HG02588 (cell line): ENCODE measurements around the gene BDKRB2.

Source experiments
- ATAC-seq: cut with Tn5 transposase; IDR thresholded peaks from one replicate; pipeline ENCODE4 v1.9.1; 2021; ENCODE audit warnings: mild to moderate bottlenecking, moderate library complexity; ENCODE audit not compliant: unreplicated experiment

The BDKRB2 gene

DNA sequence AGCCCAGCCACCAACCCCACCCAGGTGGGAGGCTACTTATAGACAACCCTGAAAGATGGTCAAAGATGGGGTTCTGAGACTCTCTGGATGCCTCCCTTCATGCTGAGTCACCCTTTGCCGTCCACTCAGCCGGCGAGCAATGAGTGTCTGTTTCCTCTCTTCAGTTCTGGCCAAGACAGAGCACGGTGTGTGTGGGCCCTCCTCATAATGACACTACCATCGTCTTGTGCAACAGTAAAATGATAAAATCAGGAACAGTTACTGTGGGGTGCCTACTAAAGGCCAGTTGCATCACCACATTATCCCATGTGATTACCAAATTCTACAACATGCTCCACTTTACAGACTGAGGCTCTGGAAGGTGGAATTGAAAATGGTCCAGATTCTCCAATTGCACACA lies 44.4 kb downstream of the BDKRB2 start:
- no peak for ATAC-seq

DNA sequence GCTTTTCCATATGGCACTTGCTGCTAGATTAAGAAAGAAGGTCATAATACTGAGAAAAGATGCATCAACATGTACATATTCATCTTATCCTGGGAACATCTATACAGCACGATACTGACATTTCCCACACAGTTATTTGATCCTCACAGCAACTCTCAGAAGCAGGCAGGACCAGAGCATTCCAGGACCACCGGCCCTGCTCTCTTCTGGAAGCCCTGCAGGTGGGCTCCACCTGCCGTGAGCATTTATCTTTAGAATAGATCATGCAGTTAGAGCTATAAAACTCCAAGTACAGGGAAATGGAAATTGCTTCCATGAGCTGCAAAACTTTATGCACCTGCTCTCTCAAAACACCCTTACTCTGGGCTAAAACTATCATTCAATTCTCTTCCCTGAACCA lies 45.8 kb downstream of the BDKRB2 start:
- no peak for ATAC-seq

DNA sequence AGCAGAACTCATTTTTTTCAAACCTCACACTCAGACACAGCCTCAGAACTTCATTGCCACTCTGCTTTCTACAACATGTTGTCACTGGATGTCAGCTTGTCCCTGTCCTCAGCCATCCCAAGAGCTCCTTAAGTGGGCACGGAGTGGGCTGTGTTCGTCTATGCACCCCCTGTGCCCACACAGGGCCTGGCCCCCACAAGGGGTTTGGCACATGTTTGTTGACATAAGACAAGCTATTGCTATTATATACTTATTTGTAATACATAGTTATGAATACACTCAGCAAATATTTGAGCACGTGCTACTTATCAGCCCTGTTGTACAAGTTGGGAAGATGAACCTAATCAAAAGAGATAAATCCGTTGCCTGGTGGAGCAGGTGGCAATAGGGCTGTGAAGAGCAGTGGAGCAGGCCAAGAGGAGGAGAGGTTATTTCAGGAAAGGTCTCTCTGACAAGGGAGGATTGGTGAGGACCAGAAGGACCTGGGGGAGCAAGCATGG lies 47.1 kb downstream of the BDKRB2 start:
- no peak for ATAC-seq

DNA sequence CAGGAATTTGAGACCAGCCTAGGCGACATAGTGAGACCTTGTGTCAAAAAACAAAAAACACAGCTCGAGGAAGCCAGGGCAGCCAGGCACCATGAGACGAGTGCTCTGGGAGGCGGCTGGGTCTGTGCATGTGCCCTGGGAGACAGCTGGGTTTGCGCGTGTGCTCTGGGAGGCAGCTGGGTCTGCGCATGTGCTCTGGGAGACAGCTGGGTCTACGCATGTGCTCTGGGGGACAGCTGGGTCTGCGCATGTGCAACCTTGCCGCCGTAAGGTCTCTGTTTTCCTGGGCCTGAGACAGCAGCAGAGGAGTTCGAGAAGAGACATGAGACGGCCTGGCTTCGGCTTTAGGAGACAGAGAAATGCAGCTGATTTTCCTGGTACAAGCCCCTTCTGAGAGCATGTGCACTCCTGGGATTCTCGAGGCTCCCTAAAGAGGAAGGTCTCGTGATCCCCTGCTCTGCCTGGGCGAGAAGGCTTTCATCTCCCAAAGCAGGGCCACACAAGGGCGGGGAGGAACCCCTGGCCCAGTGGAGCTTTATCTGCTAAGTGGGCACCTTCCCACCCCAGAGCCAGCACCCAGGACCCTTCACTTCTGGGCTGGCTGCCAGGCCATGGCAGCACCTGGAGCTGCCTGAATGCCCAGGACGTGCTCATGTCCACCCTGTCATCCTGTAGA lies 47.8 kb downstream of the BDKRB2 start:
- ATAC-seq, result no peak

DNA sequence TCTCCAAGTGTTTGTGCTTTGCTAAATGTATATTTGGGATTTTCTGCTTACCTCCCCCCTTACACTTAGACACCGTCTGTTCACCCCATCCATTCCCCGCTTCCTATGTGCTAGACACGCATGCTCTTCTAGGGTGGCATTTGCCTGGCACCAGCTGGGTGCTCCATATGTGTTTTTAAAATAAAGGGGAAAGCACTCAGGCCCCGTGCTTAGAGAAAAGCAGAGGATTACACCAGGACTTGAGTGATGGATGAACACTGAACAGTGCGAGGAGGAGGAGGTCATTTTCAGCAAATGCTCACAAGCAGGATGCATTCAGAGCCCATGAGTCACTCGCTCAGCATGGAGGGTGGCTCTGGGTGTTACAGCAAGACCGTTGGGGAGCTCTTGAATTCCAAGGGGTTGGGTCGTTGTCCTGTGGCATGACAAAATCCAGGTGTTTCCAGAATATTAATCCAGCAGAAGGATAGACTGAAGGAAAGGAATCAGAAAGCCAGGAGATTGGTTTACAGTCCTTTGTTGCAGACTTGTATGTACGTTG lies 48.4 kb downstream of the BDKRB2 start:
- ATAC-seq, result no peak

DNA sequence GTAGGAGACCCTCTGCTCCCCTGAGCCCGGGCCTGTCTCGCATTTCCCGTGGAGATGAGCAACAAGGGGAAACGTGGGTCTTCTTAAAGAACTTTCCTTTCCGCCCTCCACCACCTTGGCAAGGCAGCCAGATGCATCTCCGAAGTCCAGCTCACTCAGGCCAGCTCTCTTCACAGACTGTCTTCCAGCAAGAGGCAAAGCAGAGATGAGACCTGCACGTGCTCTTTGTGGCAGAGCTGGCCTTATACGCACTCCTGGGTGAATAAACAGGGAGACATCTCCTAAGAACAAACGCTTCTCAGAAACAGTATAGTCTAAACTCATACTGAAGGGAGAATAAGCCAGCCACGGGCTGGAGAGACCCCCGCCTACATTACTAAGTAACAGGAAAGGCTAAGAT lies 50.0 kb downstream of the BDKRB2 start:
- ATAC-seq, result no peak

DNA sequence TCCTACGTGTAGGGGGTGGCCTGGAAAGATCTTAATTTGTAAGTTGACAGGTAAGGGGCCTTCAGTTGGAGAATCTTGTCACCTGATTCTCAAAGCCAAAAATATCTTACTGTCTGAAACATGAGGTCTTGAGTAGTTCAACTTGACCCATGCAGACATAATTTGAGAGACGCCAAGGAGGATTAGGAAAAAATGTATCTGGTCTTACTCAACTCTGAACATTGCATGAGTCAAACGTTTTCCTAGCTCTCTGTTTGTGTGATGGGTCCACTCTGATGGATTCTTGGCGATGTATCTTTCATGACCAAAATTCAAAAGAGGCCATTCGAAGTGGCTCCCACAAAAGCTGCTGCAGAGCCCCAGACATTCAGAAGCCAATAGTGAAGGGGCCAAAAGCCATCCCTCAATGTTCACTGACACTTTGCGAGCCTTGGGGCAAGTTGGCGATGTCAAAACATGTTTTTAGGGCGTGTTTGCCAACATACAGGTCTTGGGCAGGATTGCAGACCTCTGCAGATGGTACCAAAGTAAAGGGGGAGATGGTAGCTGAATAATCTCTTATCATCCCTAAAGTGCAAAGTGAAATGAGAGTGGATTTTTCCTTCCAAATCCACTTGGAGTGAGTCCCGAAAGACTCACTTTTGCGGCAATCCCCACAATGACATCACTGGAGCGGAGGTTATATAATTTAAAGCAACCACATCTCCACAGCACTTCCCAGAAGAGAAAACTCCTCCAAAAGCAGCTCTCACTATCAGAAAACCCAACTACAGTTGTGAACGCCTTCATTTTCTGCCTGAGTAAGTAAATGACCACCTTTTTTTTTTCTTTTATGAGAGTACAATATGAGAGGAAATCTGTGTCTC lies 51.1 kb downstream of the BDKRB2 start, which contains the start of gene BDKRB1:
BDKRB1 (plus strand) TSS at position 710 of the 866 bp plus-strand sequence. CDS start 7,473 bp downstream, outside the sequence.
- no peak for ATAC-seq

DNA sequence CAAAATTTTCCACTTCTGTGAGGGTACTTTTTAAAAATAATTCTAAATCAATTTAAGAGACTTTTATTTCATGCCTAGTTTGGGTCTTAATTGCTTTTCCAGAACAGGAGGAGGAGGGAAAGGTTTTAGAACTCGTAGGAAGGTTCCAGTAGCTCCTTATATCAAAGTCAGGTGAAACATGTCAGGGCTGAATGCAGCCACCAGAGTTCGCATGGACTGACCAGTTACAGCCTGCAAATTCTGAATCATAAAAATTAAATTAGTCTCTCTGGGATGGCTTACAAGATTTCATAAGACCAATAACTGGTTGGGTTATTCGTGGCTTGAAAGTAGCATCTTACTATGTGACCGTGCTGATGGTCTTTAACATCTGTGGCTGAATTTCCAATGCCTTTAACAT lies 51.8 kb downstream of the BDKRB2 start:
- ATAC-seq, result no peak

DNA sequence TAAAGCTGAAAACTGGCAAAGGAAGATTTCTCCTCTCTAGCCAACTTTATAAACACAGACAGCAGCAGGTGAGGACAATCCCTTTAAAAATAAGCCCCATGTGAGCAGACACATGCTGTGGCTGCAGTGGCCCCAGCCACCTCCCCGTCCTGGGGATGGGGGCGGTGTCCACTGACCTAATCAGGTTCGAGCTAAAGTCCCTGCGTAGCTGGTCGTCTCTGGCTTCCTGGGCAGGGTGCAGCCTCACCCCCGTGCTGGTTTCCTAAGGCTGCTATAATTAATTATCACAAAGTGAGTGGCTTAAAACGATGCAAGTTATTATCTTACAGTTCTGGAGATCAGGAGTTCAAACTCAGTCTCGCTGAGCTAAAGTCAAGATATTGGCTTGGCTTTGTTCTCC lies 52.4 kb downstream of the BDKRB2 start:
- ATAC-seq, result no peak

DNA sequence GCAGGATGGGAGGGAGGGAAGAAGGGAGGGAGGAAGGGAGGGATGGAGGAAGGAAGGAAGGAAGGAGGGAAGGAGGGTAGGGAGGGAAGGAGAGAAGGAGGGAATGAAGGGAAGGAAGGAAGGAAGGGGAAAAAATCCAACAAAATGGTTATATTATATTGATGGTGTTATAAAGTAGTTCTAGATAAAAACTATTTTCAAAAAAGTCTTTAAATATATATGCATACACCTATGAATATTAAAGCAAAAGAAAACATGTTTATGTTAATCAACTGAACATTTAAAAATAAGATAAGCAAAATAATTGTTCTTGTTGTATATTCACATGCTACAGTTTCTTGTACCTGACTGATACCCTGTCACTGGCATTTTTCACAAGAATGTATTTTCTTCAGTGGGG lies 53.3 kb downstream of the BDKRB2 start:
- no peak for ATAC-seq

DNA sequence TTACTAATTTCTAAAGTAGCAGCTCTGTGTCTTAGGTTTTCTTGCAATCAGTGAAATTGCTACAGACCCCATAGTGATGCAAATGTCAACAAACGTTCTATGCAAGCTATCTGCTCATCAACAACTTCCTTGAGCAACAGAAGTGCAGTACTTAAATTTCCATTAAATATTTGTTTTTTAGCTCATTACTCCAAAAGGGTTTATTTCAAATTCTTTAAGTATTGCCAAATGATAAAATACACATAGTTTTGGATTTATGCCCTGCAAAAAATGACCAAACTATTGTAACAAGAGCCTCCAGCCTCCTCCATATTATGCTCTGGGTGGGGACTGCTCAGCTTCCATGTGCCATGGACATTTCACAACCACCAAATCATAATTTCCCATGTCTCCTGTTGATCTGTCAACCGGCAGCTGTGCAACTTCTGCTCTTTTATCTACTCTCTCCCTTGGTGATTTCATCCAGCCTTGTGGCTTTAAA lies 55.7 kb downstream of the BDKRB2 start:
- no peak for ATAC-seq

DNA sequence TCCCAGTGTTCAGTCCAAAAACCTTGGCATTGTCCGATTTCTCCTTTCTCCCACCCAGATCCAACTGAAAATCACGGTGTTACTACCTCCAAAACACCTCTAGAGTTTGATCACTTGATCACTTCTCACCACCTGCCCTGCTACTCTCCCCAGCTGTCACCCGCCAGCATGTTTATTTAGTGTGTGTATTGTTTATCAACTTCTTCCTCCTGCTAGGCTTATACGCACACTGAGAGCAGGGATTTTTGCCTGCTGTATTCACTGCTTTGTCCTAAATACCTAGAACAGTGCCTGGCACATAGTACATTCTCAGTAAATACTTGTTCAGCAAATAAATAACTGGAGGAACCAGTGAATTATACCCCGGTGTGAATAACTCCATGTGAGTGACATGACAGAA lies 56.4 kb downstream of the BDKRB2 start:
- no peak for ATAC-seq

DNA sequence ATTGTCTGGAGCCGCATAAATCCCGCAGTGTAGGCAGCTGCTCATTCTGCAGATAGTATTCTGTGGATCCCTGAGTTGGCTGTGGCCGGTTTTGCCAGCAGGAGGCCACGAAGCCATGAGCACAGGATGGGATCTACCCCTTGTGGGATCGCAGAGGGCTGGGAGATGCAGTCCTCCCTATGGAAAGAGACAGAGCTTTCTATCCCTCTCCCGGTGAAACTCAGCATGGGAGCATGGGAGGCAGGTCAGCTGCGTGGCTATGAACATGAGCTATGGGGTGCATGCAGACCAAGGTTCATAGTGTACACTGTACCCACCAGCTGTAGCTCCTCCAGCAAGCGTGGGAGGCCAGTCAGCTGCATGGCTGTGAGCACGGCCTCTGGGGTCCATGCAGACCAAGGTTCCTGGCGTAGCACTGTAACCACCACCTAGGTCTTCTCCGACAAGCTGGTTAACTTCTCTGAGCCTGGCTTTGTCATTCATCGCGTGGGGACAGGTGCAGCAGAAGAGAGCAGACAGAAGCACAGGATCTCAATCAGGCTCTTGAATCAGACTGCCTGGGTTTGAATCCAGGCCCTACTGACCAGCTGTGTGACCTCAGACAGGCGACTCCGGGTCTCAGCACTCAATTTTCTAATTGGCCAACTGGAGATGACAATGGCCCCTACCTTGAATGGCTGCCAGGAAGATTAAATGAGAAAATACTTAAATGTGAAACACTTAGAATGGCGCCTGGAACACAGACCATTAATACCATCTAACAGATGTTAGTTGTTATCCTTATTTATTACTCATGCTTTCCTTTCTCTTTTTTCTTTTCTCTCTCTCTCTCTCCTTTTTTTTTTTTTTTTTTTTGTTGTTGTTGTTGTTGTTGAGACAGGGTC lies 57.4 kb downstream of the BDKRB2 start:
- ATAC-seq, result no peak

DNA sequence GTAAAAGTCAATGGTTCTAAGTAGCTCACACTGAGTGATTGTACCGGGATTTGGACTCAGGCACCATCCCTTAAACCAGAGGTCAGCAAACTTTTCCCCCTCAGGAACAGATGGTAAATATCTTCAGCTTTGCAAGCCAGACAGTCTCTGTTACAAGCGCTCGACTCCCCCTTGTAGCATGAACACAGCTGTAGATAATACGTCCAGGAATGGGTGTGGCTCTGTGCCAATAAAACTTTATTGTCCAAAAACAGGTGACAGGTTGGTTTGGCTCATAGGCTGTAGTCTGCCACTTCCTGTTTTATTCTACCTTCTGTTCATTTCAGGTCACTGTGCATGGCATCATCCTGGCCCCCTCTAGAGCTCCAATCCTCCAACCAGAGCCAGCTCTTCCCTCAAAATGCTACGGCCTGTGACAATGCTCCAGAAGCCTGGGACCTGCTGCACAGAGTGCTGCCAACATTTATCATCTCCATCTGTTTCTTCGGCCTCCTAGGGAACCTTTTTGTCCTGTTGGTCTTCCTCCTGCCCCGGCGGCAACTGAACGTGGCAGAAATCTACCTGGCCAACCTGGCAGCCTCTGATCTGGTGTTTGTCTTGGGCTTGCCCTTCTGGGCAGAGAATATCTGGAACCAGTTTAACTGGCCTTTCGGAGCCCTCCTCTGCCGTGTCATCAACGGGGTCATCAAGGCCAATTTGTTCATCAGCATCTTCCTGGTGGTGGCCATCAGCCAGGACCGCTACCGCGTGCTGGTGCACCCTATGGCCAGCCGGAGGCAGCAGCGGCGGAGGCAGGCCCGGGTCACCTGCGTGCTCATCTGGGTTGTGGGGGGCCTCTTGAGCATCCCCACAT lies 58.9 kb downstream of the BDKRB2 start:
- ATAC-seq, result no peak

DNA sequence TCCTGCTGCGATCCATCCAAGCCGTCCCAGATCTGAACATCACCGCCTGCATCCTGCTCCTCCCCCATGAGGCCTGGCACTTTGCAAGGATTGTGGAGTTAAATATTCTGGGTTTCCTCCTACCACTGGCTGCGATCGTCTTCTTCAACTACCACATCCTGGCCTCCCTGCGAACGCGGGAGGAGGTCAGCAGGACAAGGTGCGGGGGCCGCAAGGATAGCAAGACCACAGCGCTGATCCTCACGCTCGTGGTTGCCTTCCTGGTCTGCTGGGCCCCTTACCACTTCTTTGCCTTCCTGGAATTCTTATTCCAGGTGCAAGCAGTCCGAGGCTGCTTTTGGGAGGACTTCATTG lies 59.5 kb downstream of the BDKRB2 start:
- ATAC-seq, result no peak

DNA sequence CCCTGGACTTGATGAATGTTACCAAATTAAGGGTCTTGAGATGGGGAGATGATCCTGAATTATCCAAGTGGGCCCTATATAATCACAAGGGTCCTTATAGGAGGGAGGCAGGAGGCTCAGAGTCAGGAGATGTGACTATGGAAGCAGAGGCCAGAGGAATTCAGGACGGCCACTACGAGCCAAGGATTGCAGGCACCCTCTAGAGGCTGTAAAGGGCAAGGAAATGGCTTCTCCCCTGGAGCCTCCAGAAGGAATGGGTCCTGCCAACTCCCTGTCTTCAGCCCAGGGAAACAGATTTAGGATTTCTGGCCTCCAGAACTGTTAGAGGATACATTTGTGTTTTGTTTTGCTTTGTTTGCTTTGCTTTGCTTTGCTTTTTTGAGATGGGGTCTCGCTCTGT lies 60.2 kb downstream of the BDKRB2 start:
- ATAC-seq, result no peak

DNA sequence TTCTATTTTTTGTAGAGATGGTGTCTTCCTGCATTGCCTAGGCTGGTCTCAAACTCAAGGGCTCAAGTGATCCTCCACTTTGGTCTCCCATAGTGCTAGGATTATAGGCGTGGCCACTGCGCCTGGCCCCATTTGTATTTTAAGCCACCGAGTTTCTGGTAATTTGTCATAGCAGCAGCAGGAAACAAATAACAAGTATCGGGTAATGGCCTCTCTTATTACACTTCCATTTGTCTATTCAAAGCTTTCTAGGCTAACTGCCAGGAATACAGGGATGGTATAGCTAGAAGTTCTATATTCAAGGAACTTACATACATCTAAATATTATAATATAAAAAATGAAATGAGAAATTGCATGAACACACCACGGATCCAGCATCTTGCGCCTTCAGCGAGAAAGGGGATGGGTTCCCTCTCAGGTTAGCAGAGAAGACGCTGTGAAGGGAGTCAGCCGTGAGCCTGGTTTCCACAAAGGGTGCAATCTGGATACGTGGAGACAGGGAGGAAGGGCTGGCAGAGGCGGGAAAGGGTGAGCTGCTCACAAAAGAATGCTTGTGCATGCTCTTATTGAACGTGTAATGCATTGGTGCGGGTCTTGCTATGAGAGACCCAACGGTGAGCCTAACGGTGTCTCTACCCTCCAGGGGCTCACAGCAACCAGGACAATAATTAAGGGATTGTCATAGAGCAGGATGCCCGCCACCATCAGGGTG lies 60.9 kb downstream of the BDKRB2 start:
- no peak for ATAC-seq

DNA sequence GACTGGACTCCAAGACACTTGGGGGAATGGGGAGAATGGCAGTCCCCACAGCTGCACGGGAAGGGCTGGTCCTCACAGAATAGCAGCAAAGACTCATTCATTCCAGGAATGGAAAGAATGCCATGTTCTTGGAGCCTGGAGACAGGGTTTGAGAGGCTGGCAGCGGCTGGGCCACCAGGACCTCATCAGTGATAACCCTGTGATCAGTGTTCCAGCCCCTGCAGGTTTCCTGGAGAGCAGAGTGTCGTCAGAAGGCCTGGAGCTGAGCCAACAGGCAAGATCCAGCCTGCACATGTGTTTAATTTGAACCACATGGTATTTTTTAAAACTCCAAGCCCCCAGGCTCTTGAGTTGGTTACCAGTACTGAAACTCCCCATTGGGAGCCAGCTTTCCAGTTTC lies 62.7 kb downstream of the BDKRB2 start:
- no peak for ATAC-seq

DNA sequence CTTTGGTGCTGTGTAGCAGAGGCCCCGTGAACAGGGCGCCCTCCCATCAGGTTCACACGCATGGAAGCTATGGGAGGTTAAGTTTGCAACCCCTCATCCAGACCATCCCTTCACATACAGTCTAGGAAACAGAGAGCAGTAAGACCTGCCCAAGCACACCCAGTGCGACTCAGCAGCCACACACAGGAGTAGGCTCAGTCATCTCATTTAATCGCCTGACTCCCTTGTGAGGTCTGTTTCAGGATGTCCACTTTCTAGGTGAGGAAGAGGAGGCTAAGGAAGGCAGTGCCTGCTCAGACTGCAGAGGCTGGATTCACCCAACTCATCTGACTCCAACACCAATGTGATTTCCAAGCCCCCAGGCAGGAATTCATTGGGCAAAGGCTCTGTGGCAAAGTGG lies 63.3 kb downstream of the BDKRB2 start:
- no peak for ATAC-seq
